Measurements from ENCODE around the gene NCKAP5.

NCKAP5 gene

DNA sequence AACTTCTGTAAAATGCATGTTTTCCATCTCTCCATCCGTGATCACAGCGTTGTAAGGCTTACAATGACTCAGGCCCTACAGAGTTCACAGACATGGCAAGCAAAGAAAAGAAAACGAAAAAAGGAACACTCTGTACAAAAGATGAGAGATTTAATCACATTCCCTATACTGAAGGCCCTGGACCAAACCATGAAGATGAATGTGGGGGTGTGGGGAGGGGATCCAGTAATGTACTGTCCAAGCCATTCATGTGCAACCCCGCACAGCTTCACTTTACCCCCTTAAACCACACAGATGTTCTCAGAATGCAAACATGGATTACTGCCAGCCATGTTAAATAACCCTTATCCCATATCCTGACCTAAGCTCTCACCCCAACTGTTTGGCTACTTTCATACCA, 391.1 kb downstream of the NCKAP5 start:
- no peak for DNase-seq

DNA sequence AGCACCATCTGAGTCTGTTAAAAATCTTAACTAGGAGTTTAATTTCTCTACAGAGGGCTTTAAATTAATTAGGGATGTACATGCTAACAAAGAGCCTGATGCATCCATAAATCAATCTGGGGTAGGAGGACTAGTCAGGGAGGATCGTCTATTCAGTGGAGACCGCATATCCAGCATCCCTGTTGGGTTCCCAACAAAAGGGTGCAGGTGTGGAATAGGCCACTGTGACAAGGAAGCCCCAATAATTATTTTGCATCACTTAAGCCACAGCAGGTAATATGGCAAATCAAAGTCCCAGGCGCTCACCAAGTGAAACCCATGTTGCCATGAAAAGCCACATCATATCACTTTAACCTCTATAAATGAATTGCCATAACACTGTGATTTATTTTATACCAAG, 392.3 kb downstream of the NCKAP5 start:
- DNase-seq = no peak

DNA sequence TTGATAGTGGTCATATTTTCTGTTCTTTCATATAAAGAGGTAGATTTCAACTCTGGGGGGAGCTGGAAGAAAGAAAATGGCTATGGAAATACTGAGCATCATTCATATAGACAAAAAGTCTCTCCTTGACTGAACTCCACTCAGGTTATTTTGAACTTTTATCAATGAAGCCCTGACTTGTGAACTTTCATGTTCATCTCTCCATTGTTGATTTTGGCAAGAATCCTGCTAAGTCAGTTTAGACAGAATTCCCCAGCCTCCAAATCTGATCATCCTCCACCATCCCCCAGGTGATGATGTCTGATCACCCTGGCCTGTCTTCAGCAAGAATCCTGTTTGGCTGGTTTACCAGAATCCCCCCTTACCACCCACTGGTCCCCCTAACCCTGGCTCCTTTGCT, 395.0 kb downstream of the NCKAP5 start:
- DNase-seq = no peak

DNA sequence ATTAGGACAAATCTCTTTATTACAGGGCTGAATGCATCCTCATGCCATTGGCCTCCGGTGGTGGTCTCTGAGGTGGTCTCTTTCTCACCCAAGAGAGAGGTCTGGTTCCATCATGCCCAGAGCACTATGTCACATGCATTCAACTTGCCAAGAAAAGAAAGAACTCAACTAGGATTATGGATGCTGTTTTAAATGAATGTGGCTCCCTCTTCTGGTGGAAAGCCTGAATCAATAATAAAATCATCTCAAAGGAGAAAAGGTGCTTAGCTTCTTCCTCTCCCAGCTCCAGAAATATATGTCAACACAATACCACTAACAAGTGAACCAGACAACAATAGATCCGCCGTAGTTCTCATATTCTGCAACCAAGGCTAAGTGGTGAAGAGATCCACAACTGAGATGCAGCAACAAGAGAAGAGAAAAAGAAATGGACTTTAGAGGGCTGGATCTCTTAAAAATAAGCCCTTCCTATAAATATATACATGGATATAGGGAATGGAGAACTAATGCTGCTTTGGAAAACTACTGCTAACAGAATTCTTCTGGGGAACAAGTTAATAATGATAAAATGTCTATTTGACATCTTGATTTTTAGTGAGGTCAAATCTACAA, 396.8 kb downstream of the NCKAP5 start:
- peak; percentile 64 for DNase-seq

DNA sequence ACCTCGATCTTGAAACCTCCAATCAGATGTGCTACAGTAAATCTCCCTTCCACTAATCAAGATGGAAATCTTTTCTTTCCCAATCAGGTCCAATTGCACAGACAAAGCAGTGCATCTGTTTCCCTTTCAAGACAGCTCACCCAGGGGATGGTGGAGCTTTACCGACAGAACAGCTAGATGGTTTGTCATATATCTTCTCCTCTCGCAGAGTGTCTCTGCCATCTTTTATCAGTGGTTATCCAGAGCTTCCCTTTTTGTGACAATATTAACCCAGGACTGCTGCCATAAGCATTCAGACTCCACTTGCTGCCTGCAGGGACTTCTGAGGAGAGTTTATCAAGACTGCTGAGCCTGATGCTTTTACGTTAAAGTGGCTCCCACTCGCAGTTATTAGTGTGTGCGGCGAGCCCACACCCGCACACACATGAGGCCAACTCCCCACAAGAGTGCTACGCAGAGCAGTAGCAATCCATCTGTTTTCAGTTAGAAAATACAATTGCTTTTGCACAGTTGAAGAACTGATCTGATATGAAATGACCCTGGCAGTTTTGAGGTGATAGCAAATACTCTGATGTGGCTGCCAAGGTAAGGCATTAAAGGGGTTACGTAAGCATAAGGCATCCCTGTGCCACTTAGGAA, 398.9 kb downstream of the NCKAP5 start:
- DNase-seq = no peak

DNA sequence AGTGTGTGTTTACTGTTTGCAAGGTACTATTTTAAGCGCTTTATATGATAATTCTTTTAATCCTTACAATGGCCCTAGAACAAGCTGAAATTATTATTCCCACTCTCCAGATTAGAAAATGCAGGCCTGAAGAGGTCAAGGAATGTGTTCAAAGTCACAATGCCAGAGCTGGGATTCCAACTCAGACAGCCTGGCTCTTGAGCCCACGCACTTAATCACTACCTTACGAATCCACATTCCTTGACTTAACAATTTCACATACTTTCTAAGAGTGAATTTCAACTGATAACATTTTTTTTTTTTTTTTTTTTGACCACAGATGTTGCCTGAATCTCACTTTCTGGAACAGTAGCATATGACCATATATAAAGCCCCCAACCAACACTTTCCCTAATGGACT, 400.3 kb downstream of the NCKAP5 start:
- no peak for DNase-seq

DNA sequence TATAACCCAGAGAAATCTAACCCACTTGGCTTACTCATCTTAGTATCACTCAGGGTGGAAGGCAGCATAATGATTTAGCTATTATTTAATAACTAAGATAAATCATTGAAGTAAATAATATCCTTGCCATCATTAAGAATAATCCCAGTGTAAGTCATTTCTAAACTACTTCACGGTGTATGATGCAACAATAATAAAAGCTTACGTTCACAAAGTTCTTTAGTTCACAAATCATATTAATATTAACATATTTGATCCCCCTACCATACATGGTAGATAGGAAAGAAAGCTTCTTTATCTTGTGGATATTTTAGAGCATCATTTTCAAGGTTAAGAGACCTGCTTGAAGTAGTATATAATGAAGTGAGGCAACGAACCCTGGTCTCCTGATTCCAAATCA, 401.0 kb downstream of the NCKAP5 start:
- no peak for DNase-seq

DNA sequence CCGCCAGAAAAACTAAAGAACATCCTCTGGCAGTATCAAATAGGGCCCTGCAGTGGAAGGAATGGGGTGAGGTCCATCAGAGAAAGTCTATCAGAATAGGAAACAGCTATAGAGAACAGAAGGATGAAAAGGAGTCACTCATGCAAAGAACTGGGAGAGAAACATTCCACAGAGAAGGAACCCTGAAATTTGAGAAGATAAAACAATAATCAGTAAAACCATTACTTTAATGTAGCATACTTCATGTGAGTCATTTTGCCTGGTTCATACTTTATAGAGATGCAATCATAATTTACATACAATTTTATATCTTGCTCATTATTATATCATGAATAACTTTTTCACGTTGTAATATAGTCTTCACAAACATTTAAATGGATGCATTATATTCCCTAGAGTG, 402.2 kb downstream of the NCKAP5 start:
- DNase-seq = peak; percentile 39

DNA sequence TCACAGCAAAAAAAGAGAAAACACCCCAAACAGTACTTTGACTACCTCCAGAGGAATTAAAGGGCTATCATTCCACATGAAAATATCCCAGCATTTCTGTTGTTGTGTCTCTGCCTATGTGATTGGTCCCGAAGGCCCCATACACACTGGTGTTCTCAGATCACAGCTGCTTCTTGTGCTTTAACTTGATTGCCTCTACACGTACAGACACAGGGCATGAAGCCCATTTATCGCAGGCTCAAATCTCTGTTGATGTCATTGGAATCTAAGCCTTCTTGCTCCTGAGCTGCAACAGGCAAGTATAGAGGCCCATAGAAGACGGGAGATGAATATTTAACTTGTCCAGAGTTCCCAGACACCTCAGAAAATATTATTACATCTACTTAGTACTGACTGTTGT, 405.2 kb downstream of the NCKAP5 start:
- DNase-seq = no peak

DNA sequence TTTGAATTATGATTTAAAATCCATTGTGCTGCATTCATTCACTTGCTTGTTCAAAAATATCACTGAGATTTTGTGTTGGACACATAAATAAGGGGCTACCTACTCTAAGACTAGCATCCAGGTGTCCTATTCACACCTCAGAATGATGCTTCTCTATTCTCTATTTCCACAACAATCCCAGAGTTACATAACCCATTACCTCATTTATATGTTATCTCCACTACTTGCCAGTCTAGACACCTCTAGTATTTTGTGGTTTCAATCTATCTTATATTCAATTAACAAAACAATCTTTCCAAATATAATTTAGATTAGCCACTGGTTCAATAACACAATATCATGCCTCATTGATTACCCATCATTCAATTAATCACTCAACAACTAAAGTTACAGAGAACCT, 409.8 kb downstream of the NCKAP5 start:
- no peak for DNase-seq

DNA sequence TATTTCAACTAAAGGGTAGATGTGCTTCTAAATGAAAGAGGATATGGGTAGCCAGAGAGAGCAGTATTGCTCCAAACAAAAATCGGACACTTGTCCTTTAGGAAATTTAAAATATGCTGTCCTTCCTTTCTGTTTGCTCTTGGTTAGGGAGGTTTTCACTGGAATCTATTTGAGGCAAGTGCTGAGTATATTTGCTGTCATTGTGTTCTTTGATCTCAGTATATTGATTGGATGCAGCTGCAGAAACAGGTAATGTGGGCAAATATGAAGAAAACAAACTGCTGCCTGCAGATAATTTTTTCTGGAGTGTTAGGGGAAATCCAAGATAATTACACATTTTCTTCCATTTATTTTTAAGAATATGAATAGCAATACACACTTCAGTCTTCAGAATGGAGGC, 410.2 kb downstream of the NCKAP5 start:
- no peak for DNase-seq

DNA sequence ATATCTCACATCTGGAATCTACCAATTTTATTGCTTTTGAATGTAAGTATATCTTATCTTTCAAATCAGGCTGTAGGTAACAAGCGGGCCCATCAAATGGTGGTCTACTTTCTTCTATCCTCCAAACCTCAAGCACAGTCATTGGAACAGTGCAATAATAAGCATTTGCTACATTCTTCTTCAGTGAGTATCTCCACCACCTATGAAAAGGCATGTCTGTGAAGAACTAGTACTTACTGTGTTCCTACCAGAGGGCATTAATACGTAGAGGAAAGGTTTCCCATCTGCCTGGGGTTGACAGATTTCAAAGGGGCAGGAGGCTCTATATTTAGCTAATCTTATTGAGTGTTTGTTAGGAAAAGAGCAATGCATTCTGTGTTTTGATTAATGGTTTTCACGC, 411.1 kb downstream of the NCKAP5 start:
- DNase-seq = no peak

DNA sequence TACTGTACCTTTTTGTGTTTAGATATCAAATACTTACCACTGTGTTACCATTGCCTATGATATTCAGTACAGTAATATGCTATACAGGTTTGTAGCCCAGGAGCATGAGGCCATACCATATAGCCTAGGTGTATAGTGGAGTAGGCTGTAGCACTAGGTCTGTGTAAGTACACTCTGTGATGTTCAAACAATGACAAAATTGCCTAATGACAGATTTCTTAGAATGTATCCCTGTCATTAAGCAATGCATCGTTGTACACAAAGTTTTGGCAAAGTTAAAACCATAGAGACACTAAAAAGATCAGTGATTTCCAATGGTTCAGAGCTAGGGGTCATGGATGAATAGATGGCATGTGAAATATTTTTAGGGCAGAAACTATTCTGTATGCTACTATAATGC, 415.5 kb downstream of the NCKAP5 start:
- no peak for DNase-seq

DNA sequence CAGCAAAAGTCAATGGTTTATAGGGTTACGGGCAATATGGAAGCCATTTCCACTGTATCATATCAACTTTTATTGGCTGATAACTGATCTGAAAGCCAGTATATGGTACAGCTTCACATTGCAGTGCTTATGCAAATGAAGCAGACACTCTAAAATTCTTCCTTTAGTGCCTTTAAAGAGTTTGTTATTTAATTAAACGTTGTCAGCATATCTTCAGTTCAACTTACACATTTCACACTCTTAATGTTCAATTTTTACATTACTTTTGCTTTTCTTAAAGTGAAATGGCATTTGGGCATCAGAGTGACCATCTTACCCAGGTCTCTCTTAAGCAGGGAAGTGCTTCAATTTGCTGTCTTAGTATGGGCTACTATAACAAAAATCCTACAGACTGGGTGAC, 420.1 kb downstream of the NCKAP5 start:
- no peak for DNase-seq

DNA sequence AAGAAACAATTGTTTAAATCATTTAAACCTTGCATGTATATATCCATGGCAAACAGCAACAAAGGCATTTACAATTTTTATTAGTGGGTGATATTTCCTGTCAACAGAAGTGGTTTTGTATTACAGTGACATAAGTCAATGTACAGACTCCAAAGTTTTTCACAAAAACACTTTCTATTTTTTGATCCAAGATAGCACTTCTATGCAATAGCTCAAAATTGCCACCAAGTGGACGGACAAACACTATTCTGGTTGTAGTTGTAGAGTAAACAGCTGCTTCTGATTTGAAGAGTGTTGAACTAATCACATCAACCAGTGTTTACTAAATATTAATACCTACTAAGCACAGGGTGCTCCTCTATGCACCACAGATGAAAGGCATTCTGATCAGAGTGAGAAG, 421.4 kb downstream of the NCKAP5 start:
- peak; percentile 19 for DNase-seq

DNA sequence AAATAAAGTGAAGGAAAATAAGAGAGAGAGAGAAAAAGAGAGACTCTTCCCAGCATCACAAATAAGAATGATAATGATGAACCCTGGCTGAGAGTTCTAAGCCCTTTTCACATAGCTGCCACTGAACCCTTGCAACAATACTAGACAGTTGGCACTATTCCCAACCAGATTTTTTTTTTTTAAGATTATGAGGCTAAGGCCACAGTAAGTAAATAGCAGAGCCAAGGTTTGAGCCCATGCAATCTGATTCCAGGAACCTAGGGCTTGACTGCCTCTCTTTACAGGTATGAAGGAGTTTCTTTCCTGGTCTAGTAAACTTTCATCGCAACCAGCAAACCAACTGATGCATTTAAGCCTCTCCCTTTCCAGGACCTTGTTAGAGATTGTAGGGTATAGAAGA, 424.6 kb downstream of the NCKAP5 start:
- no peak for DNase-seq

DNA sequence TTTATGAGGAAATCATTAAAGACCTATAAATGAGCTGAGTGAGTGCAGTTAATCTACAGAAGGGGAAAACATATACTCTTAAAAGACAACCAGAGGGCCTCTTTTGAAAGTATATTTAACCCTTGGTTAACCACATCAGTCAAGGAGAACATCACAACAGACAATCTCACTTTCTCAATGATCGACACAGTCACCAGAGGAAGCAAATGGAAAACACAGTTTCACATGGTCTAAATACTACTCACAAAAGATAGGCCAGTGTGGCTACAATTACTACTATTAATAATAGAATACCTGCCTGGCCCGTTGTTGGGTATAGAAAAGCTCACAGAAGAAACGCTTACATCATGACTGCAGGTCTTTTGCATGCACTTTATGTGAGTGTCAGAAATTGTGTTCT, 426.2 kb downstream of the NCKAP5 start:
- DNase-seq = no peak

DNA sequence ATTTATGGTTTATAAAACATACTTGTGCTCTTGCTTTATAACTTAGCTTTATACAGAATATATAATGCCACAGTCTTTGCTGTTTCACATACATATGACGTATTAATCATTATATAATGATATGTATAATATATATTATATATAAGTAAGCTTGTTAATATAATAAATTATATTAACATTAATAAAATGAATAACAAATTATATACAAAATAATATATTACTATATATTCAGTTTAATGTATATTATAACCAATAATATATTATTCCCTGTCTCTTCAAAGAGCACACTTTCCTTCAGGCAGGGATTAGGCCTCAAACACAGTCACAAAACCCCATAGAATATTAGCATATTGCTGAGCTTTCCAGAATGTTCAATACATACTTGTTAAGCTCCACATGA, 427.6 kb downstream of the NCKAP5 start:
- no peak for DNase-seq

DNA sequence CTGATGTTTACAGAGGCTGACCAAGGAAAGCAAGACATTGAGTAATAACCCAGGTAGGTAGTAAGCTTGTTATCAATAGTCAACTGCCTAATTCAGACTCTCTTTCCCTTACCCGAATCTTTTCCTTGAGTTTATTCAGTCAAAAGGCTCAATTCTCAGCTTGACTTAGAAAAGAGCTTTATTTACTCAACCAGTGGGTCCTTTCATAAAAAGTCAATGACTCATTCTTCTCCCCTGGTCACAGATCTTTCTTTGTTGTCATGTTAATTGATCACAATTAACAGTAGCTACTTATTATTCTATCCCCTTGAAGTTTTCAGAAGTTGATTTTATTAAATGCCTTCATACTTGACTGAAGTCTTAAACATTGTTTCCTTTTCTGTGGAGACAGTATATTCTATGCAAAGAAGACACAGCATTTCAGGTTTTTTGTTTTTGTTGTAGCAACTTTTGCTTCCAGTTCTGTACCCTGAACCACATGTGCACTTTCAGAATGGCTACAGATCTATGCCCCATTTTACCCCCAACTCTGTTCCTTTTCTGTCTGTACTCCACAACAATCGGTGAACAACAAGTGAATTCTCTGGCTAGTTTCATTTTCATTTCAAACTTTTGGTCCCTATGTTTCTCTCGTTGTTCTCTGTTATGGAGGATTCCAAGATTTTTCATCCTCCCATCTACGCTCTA, 428.3 kb downstream of the NCKAP5 start:
- DNase-seq = no peak

DNA sequence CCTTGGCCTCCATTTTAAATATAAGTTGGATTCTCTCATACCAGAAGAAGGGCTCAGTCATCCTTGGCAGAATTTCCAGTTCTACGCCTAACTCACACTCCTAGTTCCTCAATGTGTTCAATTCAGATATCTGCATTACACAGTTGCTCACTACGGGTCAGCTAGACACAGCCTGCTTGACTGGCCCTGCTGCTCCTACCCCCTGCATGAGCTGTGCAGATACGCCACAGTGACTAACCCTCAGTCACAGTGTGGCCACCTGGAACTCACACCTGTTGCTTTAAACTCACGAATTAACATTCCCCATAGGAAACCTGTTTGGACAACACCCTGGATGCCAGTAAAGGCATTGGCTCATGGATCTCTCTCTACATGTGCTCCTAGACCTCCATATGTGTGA, 429.6 kb downstream of the NCKAP5 start:
- no peak for DNase-seq

DNA sequence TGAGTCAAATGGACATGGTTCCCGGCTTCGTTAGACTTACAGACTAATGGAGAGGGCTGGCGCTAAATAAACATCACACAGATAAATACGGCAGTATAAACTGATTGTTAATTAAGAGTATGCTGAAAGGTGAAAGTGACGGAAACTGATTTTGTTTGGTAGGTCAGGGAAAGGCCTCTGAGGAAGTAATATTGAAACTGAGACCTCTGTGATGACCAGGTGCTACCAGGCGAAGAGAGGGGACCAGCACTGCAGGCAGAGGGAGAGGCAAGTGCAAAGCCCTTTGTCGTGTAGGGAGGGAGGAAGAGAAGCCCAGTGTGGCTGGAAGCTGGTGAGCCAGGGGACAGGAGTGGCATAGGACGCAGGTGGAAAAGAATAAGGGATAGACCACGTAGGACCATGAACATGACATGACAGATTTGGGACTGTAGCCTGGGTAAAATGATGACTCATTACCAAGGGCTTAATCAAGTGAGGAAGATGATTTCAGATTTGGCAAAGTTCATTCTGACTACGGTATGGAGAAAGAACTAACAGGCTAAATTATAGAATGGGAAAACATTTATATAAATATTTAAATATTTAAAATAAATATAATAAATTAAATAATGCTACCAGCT, 433.1 kb downstream of the NCKAP5 start:
- DNase-seq = no peak

DNA sequence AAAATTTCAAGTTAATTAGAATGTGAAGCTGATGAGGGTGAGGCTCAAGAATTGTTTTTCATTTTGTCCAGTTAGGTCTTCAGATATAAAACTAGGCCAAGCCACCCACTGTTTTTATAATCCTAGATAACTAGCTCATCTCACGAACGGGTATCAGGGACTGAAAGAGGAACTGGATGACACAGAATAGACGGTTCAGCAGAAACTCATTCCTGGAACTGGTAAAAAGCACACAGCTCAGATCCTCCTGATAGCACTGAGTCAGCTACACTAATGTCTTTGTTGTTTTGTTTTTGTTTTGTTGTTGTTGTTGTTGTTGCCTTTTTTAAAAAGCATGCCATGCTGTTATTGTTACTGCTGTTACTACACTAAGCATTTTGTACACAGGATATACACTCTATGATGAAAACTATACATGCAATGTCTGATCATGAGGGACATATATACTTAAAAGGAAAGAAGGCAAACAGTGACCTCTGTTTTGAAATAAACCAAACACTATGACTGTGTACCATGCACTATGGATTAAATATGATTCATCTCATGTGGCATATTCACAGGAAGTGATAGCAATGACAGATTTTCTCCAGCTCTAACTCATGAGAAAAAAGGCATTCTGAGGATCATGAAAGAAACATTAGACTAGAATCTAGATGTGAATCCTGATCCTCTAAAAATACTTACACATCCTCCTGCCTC, 437.6 kb downstream of the NCKAP5 start:
- DNase-seq = peak; percentile 76

DNA sequence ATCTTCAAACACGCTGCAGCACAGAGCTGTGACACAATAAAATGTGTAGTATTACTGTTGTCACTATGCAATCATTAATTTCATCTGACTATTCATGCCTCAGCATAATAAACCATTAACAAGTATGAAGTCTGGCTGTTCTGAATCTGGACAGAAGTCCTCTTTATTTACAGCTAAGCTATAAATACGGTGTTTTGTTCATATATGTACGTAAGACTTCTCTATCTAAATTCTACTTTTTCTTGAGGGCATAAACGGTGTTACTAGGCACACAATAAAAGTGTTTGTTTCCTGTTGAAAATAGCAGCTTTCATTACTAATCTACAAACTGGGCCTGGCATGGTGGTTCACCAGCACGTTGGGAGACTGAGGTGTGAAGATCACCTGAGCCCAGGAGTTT, 443.8 kb downstream of the NCKAP5 start:
- DNase-seq = no peak

DNA sequence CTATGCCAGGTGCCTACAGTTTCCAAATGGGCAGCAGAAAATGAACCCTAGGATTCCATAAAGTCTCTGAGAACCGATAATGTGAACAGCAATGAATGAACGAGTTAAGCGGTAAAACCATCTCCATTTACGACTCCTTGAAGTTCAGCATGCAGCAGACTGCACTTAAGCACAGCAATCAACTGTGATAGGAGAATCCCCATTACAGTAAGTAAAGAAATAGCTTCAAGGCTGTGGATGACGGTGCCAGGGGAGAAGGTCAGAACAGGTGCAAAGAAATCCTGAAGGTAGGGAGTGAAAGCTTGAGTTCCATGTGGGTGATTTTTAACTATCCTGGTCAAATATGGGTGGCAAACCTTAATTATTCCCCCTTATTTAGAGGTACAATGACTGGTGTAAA, 444.4 kb downstream of the NCKAP5 start:
- DNase-seq = no peak

Measured in HCEC 1CT (cell line).